ENCODE results near the gene ARL15.

DNA sequence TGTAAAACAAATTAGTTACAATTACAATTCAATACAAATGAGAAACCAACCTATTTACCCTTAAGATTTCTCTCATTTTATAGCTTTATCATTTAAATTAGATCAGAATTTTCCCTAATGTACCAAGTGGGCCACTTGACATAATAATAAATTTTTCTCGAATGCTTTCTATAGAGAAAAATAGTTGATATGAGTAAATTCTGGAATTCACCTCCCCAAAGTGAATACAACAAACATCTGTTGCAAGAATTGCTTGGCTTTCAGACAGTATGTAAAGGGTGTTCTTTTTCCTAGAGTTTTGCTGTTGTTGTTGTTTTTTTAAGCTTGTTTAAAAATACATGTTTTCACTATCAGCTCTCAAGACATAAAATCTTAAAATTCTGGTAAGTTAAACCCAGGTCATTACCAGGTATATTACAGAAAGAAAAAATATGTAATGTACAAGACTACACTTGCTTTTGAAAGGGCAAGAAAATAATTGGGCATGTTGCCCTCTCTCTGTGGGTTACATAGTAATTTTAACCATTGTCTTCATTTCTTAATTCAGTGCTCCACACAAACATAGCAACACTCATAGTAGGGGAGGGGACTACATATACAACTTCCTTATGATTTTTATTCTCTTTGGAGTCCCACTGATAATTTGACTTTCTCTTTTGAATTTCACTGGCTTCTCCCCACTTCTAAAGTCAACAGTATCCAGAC lies 200.6 kb downstream of the ARL15 start:
- TF ChIP-seq, protein P1, sequence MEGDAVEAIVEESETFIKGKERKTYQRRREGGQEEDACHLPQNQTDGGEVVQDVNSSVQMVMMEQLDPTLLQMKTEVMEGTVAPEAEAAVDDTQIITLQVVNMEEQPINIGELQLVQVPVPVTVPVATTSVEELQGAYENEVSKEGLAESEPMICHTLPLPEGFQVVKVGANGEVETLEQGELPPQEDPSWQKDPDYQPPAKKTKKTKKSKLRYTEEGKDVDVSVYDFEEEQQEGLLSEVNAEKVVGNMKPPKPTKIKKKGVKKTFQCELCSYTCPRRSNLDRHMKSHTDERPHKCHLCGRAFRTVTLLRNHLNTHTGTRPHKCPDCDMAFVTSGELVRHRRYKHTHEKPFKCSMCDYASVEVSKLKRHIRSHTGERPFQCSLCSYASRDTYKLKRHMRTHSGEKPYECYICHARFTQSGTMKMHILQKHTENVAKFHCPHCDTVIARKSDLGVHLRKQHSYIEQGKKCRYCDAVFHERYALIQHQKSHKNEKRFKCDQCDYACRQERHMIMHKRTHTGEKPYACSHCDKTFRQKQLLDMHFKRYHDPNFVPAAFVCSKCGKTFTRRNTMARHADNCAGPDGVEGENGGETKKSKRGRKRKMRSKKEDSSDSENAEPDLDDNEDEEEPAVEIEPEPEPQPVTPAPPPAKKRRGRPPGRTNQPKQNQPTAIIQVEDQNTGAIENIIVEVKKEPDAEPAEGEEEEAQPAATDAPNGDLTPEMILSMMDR (IDR thresholded peaks at IDR 0.05) = no peak
- no peak for TF ChIP-seq POLR2A (IDR thresholded peaks at IDR 0.05)
- no peak for TF ChIP-seq EP300 (IDR thresholded peaks at IDR 0.05)
